Immature natural killer cell (primary cell): ENCODE measurements around the gene GPR132. TPM values are rescaled to one million over a fixed set of nuclear protein-coding genes. Genes with fewer than 3 reads are reported as not detected.

Experiments used
- DNase-seq, 3 donors: peaks; one replicate each; pipeline ENCODE4 v3.0.0; 2022; ENCODE audit warnings: mixed read lengths in 1 of 3
- H3K27ac Mint-ChIP-seq, 6 donors: one replicate each; pipeline ENCODE4 v1.8.0; 2020; ENCODE audit warnings: mixed read lengths in 6 of 6, mild to moderate bottlenecking in 5 of 6, inconsistent platforms in 4 of 6, moderate library complexity in 3 of 6
- H3K27me3 Mint-ChIP-seq, 3 donors: one replicate each; pipeline ENCODE4 v1.8.0; 2020 to 2021; ENCODE audit warnings: low read depth in 3 of 3, mild to moderate bottlenecking in 3 of 3, mixed read lengths in 3 of 3, moderate library complexity in 3 of 3, inconsistent platforms in 1 of 3
- H3K36me3 Mint-ChIP-seq, 3 donors: one replicate each; pipeline ENCODE4 v1.8.0; 2020; ENCODE audit warnings: mixed read lengths in 3 of 3, inconsistent platforms in 2 of 3, mild to moderate bottlenecking in 2 of 3
- H3K4me1 Mint-ChIP-seq, 2 donors: one replicate each; pipeline ENCODE4 v1.8.0; 2020; ENCODE audit warnings: inconsistent platforms in 2 of 2, mild to moderate bottlenecking in 2 of 2, mixed read lengths in 2 of 2, moderate library complexity in 1 of 2
- H3K4me3 Mint-ChIP-seq, 5 donors: one replicate each; pipeline ENCODE4 v1.8.0; 2020; ENCODE audit warnings: mild to moderate bottlenecking in 5 of 5, mixed read lengths in 5 of 5, inconsistent platforms in 3 of 5, moderate library complexity in 3 of 5
- H3K9me3 Mint-ChIP-seq, 6 donors: one replicate each; pipeline ENCODE4 v1.8.0; 2020; ENCODE audit warnings: mild to moderate bottlenecking in 6 of 6, mixed read lengths in 6 of 6, inconsistent platforms in 4 of 6, moderate library complexity in 3 of 6
- polyA plus RNA-seq, 3 donors: library from polyadenylated mRNA; unstranded; fragments of 300-500 nt; fragmentation: Illumina TruSeq; gene quantifications; one replicate each; pipeline ENCODE4 v1.2.3, GENCODE V29; 2021

Gene GPR132
- polyA plus RNA-seq, 3 donors from 2014 or later = 5.8 to 25.6 (median 8.4) TPM

DNA sequence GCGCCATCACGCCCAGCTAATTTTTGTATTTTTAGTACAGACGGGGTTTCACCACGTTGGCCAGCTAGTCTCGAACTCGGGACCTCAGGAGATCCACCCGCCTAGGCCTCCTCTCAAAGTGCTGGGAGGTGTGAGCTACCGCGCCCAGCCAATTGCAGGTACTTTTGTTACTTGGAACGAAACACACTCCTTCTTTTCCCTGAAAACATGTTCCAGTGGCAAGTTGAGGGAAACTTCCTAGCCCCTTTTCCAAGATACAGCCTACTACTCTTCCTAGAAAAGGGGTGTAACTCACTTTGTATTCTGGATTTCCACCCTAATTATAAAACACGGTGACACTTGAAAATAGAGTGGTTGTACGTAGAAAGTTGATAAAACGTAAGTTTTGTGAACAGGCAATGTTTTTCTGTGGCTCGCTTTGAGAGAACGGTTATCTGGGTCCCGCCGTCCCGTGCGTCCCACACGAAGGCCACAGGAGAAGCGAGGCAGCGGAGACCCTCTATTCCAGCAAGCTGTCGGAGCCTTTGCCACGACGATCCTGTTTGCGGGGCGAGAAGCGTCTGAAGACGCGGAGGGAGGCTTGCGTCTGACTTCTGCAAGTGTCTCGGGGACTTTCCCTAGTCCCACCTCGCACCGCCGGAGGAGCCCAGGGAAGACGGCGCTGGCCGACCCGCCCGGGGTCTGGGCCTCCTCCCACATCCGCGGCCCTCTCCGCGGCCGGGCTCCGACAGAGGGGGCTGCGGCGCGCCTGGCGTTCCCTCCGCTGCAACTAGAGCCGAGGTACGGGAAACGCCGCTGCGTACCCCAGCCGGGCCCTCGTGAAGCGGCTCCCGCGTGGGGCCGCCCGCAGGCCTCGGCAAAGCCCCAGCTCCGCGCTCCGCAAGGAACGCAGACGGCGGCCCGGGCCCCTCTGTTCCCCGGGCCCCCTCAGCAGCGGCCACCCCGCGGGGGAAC is 45.1 kb downstream of the GPR132 start:
- Mint-ChIP-seq H3K27ac (peak overlapping the region; percentile 91 to 95 (median 94)), H3K4me3 (peak overlapping the region; percentile 86 to 92 (median 88)), H3K27me3 (peaks cover 8 to 12% (median 10%) of the 10 kb centered on the region in 3 donors), H3K36me3 (no peaks in the 10 kb centered on the region), H3K9me3 (no peaks in the 10 kb centered on the region), H3K4me1 (peaks cover 50 to 64% of the 10 kb centered on the region in 2 donors)
- DNase-seq = peak; percentile 70 to 73 (median 71)

DNA sequence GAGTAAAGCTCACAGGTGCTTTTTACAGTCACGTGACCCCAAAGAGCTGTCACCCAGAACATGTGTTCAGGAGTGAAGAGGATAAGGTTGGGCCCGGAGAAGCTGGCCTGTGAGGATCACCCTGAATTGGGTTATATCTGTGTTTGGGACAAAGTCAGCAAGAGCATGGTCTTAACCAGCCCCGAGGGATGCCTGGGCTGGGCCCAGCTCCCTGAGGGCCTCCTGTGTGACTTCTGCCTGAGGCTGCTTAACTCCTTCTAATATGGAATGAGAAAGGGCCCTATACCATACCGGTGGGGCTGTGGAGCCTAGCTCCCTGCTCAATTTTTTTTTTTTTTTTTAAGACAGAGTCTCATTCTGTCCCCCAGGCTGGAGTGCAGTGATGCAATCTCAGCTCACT is 46.8 kb downstream of the GPR132 start:
- Mint-ChIP-seq H3K9me3 (no peaks in the 10 kb centered on the region), H3K36me3 (no peaks in the 10 kb centered on the region), H3K4me3 (peak overlapping the region in 3 of 5 donors; percentile 32 to 88 (median 86)), H3K27ac (peak overlapping the region in 1 of 6 donors; percentile 94), H3K27me3 (peaks cover 7 to 10% (median 8%) of the 10 kb centered on the region in 3 donors), H3K4me1 (peaks cover 64 to 78% of the 10 kb centered on the region in 2 donors)
- DNase-seq = no peak

DNA sequence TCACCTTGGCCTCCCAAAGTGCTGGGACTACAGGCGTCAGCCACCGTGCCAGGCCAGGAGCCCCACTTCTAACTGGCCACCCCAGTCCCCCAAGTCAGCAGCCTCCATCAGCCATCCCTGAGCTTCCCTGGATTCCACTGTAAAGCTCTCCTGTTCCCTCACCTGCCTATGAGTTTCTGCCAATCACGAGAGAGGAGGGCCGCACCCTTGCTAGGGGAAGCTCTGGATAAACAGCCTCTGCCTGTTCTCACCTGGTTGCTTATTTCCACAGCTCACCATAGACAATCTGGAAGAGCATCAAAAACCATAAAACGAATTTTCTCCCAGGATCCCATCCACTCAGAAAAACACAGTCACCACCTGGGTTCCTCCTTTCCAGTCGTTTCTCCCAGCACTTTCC is 49.3 kb downstream of the GPR132 start:
- no peaks in the 10 kb centered on the region for H3K36me3 Mint-ChIP-seq
- no peaks in the 10 kb centered on the region for H3K9me3 Mint-ChIP-seq
- peaks cover 3 to 6% (median 5%) of the 10 kb centered on the region in 3 donors for H3K27me3 Mint-ChIP-seq
- H3K4me1 Mint-ChIP-seq = peaks cover 57 to 75% of the 10 kb centered on the region in 2 donors
- peak overlapping the region; percentile 57 to 90 (median 76) for H3K27ac Mint-ChIP-seq
- peak overlapping the region in 2 of 5 donors; percentile 27 to 48 for H3K4me3 Mint-ChIP-seq
- no peak for DNase-seq

DNA sequence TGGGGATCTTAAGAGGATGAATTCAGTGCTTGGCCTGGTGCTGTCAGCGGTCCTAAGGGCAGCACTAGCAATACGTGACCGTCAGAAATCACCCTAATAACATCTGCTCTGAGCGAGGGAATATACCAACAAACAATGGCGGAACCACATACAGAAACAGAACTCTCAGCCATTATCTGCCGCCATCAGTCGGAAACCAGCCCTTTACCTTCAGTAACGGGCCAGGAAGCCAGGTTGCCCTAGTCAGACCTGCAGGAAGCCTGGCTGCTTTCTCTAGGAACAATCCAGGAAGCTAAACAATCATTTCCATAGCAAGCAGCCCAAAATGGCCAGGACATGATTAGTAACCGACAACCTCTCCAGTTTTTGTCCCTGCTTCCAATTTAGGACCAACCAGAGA is 50.0 kb downstream of the GPR132 start:
- Mint-ChIP-seq H3K36me3 (no peaks in the 10 kb centered on the region), H3K4me1 (peaks cover 57 to 74% of the 10 kb centered on the region in 2 donors), H3K9me3 (no peaks in the 10 kb centered on the region), H3K27me3 (peaks cover 2 to 6% (median 4%) of the 10 kb centered on the region in 3 donors), H3K27ac (peak overlapping the region; percentile 73 to 90 (median 76)), H3K4me3 (peak overlapping the region; percentile 2 to 65 (median 36))
- peak in 1 of 3 donors; percentile 29 for DNase-seq

DNA sequence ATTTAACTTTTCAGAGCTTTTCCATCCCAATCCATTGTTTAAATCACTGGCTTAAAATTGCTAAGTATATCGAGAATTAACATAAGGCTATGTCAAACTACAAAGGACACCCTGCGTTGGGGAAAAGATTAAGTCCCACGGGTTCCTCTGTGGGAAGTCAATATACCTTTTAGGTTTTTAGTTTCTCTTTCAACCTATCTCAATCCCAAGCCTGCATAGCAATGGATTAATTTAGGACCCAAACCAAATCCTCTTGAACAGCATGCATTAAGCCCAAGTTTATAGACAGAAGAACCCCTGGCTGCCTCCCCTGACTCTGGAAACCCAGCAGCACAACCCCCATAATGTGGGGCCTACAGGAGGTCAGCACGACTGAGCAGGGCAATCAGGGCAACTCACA is 50.6 kb downstream of the GPR132 start:
- no peaks in the 10 kb centered on the region for H3K9me3 Mint-ChIP-seq
- H3K36me3 Mint-ChIP-seq = no peaks in the 10 kb centered on the region
- H3K4me1 Mint-ChIP-seq = peaks cover 50 to 68% of the 10 kb centered on the region in 2 donors
- H3K4me3 Mint-ChIP-seq = peak overlapping the region in 1 of 5 donors; percentile 41
- peaks cover 0 to 4% (median 0%) of the 10 kb centered on the region in 3 donors for H3K27me3 Mint-ChIP-seq
- peak overlapping the region; percentile 65 to 90 (median 74) for H3K27ac Mint-ChIP-seq
- no peak for DNase-seq

DNA sequence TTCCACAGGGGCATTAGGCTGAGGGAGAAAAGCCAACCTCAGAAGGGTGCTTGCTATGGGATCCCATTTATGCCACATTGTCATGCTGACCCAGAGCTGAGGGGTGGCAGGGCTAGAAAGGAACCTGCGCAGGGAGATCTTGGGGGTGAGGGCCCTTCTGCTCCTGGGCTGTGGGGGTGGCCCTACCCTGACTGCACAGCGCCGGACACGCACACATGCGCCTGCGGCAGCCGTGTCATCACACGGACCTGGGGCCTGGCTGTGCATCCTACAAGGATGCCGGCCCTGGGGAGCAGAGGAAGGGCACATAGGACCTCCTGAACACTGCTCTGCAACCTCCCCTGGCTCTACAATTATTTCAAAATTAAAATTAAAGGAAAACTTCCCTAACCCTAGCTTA is 51.2 kb downstream of the GPR132 start:
- Mint-ChIP-seq H3K27me3 (peaks cover 0 to 4% (median 0%) of the 10 kb centered on the region in 3 donors), H3K9me3 (no peaks in the 10 kb centered on the region), H3K4me1 (peaks cover 45 to 62% of the 10 kb centered on the region in 2 donors), H3K36me3 (no peaks in the 10 kb centered on the region), H3K27ac (peak overlapping the region in 5 of 6 donors; percentile 65 to 90 (median 74)), H3K4me3 (peak overlapping the region in 1 of 5 donors; percentile 41)
- no peak for DNase-seq

DNA sequence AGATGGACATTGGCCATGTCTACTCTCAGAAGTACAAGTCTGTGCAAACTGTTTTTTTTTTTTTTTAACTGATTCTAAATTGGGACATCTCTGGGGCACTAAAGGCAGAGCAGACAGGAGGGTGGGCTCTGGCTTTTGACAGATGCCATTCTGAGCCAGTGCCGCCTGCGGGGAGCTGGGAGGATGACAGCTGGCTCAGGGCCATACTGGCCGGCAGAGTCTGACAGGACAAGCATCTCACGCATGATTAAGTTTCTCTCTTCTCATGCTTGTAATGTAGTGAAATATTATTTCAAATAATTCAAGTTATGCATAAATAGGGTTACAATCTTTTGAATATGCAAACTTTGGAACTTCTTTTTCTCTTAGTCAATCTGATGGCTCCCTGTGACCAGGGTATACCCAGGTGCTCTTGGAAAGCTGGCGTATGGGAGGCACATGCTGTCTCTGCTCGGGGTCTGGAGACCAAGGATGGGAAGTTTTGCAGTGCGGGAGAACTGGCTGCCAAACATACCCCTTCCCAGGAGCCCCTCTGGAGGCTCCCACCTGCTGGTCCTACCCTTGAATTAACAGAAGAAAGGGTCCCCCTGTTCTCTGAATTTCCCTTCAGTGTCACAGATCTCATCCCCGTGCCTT is 52.0 kb downstream of the GPR132 start:
- Mint-ChIP-seq H3K27me3 (peaks cover 0 to 2% (median 0%) of the 10 kb centered on the region in 3 donors), H3K36me3 (no peaks in the 10 kb centered on the region), H3K4me3 (no peak overlapping the region), H3K9me3 (no peaks in the 10 kb centered on the region), H3K4me1 (peaks cover 41 to 56% of the 10 kb centered on the region in 2 donors), H3K27ac (peak overlapping the region in 5 of 6 donors; percentile 5 to 90 (median 73))
- no peak for DNase-seq

DNA sequence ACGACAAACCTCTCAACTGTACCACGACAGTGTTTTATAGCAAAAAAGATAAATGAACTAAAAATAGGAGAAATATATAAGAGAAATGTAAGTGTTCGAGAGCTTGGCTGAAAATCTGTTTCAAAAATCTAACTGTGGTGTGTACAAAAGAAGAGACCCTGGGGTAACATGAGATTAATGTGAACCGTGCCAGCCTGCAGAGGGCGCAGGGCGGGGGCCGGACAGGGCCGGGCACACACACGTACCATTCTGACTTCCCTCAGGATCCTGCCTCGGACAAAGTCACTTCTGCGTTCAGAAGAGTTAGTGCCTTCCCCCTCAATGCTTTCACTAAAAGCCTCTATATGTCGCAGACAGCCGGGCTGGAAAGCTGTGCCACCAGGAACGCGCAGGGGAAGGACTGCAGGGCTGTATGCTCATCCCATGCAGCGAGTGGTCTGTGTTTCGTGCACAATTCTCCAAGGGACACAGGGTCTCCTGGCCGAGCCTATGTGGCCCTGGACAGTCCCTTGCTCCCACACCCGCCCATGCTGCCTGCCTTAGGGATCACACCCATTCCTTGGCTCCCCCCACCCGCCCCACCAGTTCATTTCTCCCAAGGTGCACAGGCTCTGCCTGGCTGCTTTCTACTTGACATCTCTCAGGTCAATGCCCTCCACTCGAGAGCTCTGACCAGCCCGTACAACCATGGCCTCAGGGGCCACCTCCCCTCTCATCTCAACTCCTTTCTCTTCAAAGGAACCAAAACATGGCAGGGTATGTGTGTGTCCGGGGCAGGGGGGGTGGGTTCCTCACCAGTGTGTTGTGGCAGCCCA is 52.9 kb downstream of the GPR132 start:
- H3K4me1 Mint-ChIP-seq = peaks cover 39 to 48% of the 10 kb centered on the region in 2 donors

DNA sequence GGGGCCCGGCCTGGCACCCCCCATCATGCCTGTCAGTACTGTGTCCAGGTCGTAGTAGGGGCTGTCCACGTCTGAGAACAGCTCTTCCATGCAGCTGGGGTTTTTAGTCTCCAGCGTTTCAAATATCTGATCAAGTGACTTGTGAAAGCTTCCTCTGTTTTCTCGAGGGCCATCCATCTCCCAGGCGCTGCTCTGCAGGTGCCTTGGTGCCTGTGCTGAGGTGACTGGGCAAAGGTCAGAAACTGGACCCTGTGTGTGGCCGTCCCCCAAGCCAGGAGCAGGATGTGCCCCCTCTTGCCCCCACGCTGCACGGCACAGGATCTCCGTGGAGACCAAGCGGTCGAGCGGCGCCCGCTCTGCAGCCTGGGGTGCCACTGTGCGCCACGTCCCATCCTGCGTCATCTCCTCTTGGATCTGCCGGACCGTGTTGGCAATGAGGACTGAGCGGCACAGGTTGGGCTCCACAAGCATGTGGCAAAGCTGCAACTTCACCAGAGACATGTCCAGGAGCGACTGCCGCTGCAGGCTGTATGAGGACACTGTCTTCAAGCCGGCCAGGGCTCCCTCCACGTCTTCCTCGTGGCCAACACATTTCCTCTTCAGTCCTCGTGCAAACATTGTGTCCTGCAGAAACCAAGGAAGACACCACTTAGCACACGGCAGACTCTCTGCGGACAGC is 53.8 kb downstream of the GPR132 start:
- no peak overlapping the region for H3K4me3 Mint-ChIP-seq
- H3K27me3 Mint-ChIP-seq = peaks cover 0 to 2% (median 0%) of the 10 kb centered on the region in 3 donors
- no peaks in the 10 kb centered on the region for H3K9me3 Mint-ChIP-seq
- no peaks in the 10 kb centered on the region for H3K36me3 Mint-ChIP-seq
- no peak for DNase-seq
- peak overlapping the region in 1 of 6 donors; percentile 34 for H3K27ac Mint-ChIP-seq
- peaks cover 34 to 42% of the 10 kb centered on the region in 2 donors for H3K4me1 Mint-ChIP-seq

More for the DNA sequence above, 52.9 kb downstream of the GPR132 start:
- peak overlapping the region in 1 of 6 donors; percentile 12 for H3K27ac Mint-ChIP-seq
- no peaks in the 10 kb centered on the region for H3K36me3 Mint-ChIP-seq
- no peak overlapping the region for H3K4me3 Mint-ChIP-seq
- H3K27me3 Mint-ChIP-seq = peaks cover 0 to 2% (median 0%) of the 10 kb centered on the region in 3 donors
- DNase-seq = no peak
- no peaks in the 10 kb centered on the region for H3K9me3 Mint-ChIP-seq

DNA sequence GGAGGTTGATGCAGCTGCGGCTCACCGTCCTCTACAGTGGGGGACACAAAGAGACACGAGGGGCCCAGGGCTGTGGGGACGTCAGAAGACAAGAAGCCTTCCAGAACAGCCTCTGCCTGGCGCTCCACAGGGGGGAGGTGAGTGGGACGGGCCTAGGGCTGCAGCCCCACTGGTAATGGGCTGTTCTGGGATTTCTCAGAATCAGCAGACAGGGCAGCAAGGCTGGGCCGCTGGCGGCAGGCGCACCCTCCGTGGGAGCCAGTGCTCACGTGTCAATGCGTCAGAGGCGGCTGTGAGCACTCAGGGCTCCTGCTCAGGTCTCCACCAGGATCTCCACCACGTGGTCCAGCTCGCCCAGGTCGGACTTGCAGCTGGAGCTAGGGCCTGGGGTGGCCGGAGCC is 54.3 kb downstream of the GPR132 start:
- Mint-ChIP-seq H3K4me1 (peaks cover 29 to 36% of the 10 kb centered on the region in 2 donors), H3K4me3 (no peak overlapping the region), H3K27me3 (peaks cover 0 to 1% (median 0%) of the 10 kb centered on the region in 3 donors), H3K9me3 (no peaks in the 10 kb centered on the region), H3K27ac (no peak overlapping the region), H3K36me3 (no peaks in the 10 kb centered on the region)
- DNase-seq = no peak

DNA sequence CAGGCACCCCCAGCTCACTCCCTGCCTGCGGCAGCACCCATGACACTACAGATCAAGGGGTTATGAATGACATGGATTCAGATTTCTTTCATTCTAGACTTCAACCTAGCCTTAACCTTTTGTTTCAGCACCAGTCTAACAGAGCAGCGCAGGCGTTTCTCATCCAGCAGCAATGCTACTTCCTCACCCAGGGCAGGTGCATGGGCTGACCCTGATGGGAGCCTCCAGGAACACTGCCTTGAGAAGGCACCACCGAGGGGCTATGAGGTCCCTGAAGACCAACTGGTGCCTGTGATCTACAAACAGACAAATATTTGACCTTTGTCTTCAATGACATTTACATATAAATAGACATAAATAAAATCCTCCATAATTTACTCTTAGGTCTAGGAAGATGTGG is 55.1 kb downstream of the GPR132 start:
- DNase-seq = no peak
- Mint-ChIP-seq H3K9me3 (no peaks in the 10 kb centered on the region), H3K4me1 (peaks cover 21 to 28% of the 10 kb centered on the region in 2 donors), H3K36me3 (no peaks in the 10 kb centered on the region), H3K27ac (no peak overlapping the region), H3K4me3 (no peak overlapping the region), H3K27me3 (no peaks in the 10 kb centered on the region)

DNA sequence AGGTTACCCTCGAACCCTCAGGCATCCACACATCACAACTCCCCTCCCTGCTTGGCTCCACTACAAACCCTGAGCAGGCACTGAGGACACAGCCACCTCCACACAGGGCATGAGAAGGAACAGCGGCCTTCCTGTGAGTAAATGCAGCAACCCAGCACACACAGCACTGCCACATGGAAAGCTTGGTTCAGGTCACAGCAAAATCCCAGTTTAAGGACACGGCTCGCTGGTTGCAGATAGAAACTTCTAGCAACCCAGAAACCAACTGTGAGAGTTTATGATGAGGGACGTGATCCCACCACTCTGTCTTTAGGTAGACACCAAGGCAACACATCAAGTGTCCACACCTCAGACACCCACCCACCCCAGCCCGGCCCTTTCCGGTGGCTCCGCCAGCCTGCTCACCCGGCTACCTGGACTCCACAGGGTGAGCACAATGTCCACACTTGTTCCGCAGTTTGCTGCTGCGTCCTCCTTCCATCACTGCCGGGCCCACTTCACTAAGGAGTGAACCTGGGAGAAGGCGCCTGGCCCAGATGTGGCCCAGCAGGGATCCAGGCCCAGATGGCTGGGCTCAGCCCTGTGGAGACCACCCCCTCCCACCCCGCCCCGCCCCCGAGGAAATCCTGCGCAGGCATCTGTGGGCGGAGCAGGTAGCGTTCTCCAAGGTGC is 57.5 kb downstream of the GPR132 start:
- H3K27me3 Mint-ChIP-seq = peaks cover 0 to 1% (median 0%) of the 10 kb centered on the region in 3 donors
- H3K27ac Mint-ChIP-seq = no peak overlapping the region
- H3K9me3 Mint-ChIP-seq = no peaks in the 10 kb centered on the region
- DNase-seq = no peak
- no peaks in the 10 kb centered on the region for H3K36me3 Mint-ChIP-seq
- no peak overlapping the region for H3K4me3 Mint-ChIP-seq
- H3K4me1 Mint-ChIP-seq = peaks cover 0 to 6% of the 10 kb centered on the region in 2 donors
